Measurements from ENCODE around the gene UBE2J2. TPM values are rescaled to one million over a fixed set of nuclear protein-coding genes. Genes with fewer than 3 reads are reported as not detected.
A peak's percentile ranks its signal among the peaks of the same experiment; 100 is the strongest.

Gene UBE2J2
- total RNA-seq, 4 donors from 2014 or later, result 33.0 to 58.4 (median 36.2) TPM

DNA sequence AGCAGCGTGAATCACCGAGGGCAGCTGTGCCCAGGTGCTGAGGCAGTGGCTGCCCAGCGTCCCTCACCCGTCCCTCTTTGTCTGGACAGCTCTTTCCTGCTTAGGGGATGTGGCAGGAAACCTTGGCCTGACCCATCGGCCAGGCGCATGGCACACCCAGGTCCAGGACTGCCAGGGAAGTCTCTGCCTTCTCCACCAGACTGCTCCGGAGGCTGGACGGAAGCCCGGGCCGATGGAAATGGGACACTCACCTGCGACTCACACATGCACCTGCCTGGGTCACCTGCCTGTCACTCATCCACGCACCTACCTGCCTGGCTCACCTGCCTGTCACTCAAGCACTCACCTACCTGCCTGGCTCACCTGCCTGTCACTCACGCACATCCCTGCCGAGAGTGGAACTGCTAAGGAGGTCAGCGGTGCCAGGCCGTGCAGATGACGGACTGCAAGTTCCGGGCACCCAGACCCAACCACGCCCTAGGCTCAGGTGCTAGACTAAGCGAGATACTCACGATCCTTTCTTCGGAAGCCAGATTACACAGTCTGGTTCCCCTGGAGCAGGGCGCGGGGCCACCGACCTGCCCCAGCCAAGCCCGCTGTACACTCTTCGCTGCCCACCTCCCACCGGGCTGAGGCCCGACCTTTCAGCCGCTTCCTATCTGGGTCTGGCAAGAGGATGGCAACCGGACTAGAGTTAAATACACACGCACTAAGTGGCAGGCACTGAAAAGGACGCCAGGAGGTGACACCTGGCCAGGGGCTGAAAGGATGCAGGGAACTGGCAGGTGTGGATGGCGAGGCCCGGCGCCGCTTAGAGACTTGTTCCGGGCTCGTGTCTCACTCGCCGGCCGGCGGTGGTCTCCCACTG lies 1.1 kb downstream of the UBE2J2 start:
- DNase-seq, result no peak
- H3K4me3 ChIP-seq (replicated peaks in 1 of 3), result peak overlapping the region; percentile 79 to 98 (median 85)
- H3K36me3 ChIP-seq, result peaks cover 0 to 3% of the 10 kb centered on the region in 2 donors
- 42 to 68% methylated on average over 17 to 35 of the region's 43 CpGs for WGBS, 2 donors
- TF ChIP-seq POLR2A (IDR thresholded peaks at IDR 0.05) (no peak), CTCF (IDR thresholded peaks at IDR 0.05) (no peak)
- H3K27ac ChIP-seq, result peak overlapping the region in 1 of 3 donors; percentile 45
- peaks cover 29 to 34% of the 10 kb centered on the region in 2 donors for H3K4me1 ChIP-seq
- no peaks in the 10 kb centered on the region for H3K9me3 ChIP-seq
- H3K27me3 ChIP-seq, result no peaks in the 10 kb centered on the region
- intact Hi-C loops (cut with DNase I), result loop anchor here (10.0 kb wide), 1 partner anchor 52 kb away; the partner anchor contains the start of genes CPTP and INTS11

DNA sequence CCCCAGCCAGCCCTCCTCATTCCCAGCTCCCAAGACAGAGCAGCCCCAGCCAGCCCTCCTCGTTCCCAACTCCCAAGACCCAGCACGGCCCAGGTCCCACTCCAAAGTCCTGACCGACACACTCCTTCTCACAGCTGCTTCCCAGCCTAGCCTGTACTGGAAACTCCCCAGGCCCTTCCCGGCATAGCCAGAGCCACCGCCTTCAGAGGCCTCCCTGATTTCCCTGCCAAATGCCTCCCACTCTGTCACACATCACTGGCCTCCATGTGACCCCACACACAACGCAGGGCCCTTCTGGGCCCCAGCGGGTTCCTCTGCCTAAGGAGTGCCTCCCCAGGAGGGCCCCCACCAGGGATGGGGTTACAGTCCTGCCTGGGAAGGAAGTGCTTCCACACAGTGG lies 2.8 kb downstream of the UBE2J2 start:
- Histone ChIP-seq H3K4me3 (replicated peaks in 1 of 3) (peak overlapping the region in 1 of 3 donors; percentile 13), H3K4me1 (peaks cover 29 to 34% of the 10 kb centered on the region in 2 donors), H3K27ac (no peak overlapping the region), H3K36me3 (peaks cover 0 to 13% of the 10 kb centered on the region in 2 donors), H3K27me3 (no peaks in the 10 kb centered on the region), H3K9me3 (no peaks in the 10 kb centered on the region)
- 25 to 44% methylated on average over 5 to 7 of the region's 7 CpGs for WGBS, 2 donors
- DNase-seq, result no peak
- TF ChIP-seq CTCF (IDR thresholded peaks at IDR 0.05) (no peak), POLR2A (IDR thresholded peaks at IDR 0.05) (no peak)
- intact Hi-C loops (cut with DNase I), result loop anchor here (10.0 kb wide), 1 partner anchor 54 kb away; the partner anchor contains the start of genes CPTP and INTS11

- no peak for DNase-seq
- TF ChIP-seq POLR2A (IDR thresholded peaks at IDR 0.05), result no peak
- no peak for TF ChIP-seq CTCF (IDR thresholded peaks at IDR 0.05)
- Histone ChIP-seq H3K27me3 (no peaks in the 10 kb centered on the region), H3K27ac (no peak overlapping the region), H3K9me3 (no peaks in the 10 kb centered on the region), H3K36me3 (peaks cover under 1 to 23% of the 10 kb centered on the region in 2 donors), H3K4me3 (replicated peaks in 1 of 3) (no peak overlapping the region), H3K4me1 (peaks cover 22 to 28% of the 10 kb centered on the region in 2 donors)
- intact Hi-C loops (cut with DNase I), result no loop called here
- WGBS, 2 donors, result 95 to 97% methylated on average over 8 to 13 of the region's 13 CpGs
These were observed 5.4 kb downstream of the UBE2J2 start for GRCh38 chr1:1268284-1268682.

DNA sequence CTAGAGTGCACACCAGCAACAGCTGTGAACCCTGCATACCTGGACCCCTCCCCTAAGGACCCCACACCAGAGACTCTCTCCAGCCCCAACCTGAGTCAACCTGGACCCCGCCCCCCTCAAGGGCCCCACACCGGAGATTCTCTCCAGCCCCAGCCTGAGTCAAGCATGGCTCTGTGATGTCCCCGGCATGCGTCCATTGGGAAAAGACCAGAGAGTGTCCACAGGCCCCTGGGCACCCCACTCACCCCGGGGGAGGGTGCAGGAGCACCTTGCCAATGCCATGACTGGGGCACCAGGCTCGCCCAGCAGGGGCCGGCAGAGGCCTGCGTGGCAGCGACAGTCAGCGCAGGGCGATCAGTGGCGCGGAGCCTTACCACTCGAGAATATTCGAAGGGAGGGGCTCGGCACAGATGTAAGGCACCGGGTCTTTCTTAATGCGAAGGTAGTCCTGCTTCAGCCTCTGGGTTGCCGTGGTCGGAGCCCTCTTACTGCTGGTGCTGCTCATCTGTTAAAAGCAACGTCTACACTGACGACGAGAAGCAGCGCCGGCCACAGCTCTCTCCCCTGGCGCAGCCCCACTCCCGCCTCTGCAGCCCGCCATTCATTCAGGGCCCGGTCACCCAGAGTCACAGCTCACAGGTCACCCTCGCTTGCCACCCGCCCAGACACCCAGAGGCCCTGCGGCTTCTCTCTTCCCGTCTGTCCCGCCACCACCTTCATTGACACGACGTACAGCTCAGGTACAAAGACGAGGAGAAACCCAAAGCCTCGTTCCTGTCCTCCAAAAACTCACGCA lies 6.0 kb downstream of the UBE2J2 start:
- no peaks in the 10 kb centered on the region for H3K9me3 ChIP-seq
- no peak overlapping the region for H3K4me3 ChIP-seq (replicated peaks in 1 of 3)
- no peaks in the 10 kb centered on the region for H3K27me3 ChIP-seq
- H3K4me1 ChIP-seq, result peaks cover 20 to 26% of the 10 kb centered on the region in 2 donors
- intact Hi-C loops (cut with DNase I), result no loop called here
- whole genome bisulfite sequencing, 2 donors, result 95 to 97% methylated on average over 36 to 39 of the region's 39 CpGs
- no peak overlapping the region for H3K27ac ChIP-seq
- H3K36me3 ChIP-seq, result peaks cover 7 to 29% of the 10 kb centered on the region in 2 donors
- no peak for DNase-seq
- TF ChIP-seq CTCF (IDR thresholded peaks at IDR 0.05) (no peak), POLR2A (IDR thresholded peaks at IDR 0.05) (no peak)
